Fibroblast of skin of back (primary cell): ENCODE data around the gene COX11. TPM values are rescaled to one million over a fixed set of nuclear protein-coding genes. Genes with fewer than 3 reads are reported as not detected.

Experiments used
- DNase-seq: peaks from one replicate; pipeline ENCODE4 v3.0.0-alpha.2; 2013
- polyA plus RNA-seq, 2 experiments: library from polyadenylated mRNA; unstranded; fragments of 120-200 nt; gene quantifications; one replicate each; pipeline ENCODE4 v1.2.1, GENCODE V29; 2013; ENCODE audit not compliant: insufficient read length in 2 of 2

COX11 gene
- polyA plus RNA-seq (2013, experiment 1 of 2; ENCODE audit: insufficient read length) = 33.6 TPM
- 25.4 TPM for polyA plus RNA-seq (2013, experiment 2 of 2; ENCODE audit: insufficient read length)

- peak; percentile 96 for DNase-seq
Measured at GRCh38 chr17:54968262-54968987, at the start of gene COX11, which contains the start of gene STXBP4. Gene COX11, minus strand, starts transcription at chr17:54968654. Its CDS starts 8 bp downstream, at chr17:54968646. Gene STXBP4, plus strand, starts transcription at chr17:54968765. Its CDS starts 17,455 bp downstream, at chr17:54986220.

DNA sequence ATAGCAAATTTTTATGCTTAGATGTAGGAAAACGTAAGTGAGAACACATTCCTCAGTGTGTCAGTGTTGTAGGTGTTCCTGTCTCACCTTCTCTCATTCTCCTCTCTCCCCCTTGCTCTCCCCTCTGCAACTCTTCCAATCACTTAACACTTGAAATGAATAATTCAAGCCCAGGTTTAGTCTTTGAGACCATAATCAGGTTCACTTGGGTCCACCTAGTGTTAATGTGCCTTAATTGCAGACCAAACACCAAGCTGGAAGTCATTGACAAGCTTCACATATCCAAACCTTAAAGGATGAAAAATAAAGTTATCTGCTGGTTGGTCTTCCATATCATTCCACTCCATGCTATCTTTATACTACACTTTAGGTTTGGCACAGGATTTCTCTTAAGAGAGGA is 37.1 kb upstream of the COX11 start:
- DNase-seq = peak; percentile 16

DNA sequence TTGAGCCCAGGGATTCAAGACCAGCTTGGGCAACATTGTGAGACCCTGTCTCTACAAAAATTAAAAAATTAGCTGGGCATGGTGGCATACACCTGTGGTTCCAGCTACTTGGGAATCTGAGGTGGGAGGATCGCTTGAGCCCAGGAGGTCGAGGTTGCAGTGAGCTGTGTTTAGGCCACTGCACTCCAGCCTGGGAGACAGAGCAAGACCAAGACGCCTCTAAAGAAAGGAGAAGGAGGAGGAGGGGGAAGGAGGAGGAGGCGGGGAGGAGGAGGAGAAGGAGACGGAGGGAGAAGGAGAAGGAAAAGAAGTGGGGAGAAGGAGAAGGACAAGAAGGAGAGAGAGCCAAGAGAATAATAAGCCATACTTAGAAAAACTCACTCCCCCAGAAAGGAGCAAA is 36.0 kb upstream of the COX11 start:
- no peak for DNase-seq

DNA sequence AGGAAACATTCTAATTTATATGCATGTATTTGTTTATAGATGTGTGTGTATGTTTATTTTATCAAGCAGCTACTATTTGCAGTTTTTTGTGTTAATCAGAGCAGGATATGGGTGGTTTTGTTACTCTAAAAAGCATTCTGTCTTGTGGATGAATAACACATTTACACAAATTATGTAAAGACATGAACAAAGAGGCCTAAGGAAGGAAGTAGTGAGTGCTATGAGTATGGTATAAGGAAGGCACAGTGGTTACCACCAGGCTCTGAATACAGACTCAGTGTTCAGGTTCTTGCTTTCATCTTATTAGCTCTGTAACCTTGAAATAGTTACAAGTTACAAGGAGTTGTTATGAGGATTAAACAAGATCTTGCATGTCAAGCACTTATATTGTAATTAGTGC is 34.0 kb upstream of the COX11 start:
- DNase-seq = no peak

DNA sequence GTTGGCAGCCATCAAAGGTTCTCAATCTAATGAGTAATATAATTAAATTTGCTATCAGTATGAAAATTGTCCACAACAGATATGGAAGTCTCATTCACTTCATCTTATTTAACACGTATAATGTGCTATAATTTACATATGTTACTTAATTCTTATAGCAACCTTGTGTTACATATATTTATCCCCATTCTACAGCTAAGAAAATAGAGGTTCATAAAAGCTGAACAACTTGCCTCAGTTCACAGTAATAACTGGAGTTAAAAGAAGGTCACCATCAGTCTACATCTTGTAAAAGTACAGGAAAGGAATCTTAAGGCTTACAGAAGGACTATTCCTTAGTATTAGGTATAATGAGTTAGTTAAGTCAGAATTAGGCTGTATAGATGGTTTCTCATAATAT is 28.0 kb upstream of the COX11 start:
- DNase-seq = no peak

DNA sequence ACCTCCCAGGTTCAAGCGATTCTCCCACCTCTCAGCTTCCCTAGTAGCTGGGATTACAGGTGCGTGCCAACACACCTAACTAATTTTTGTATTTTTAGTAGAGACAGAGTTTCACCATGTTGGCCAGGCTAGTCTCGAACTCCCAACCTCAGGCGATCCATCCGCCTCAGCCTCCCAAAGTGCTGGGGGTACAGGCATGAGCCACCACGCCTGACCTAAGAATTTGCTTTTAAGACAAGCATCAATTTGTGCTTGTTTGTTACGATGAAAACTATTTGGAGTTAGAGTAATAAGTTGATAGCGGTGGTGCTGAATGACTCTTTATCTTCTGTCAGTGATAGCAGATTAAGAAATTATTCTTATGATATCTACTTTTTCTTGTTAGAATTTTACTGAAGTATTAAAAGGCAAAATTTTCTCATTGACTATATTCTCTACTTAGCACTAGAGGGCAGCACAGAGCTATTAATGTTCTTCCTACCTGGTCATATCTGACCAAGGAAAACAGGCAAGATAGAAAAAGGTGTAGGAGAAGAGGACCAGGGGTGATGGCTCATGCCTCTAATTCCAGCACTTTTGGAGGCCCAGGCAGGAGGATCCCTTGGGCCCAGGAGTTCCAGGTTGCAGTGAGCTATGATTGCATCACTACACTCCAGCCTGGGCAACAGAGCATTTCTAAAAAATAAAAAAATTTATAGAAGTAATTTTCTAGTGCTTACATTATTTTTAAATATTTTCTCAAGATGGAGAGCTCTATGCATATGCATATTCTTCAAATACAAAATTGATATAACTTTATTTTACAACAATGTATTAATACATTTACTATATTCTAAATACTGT is 24.6 kb upstream of the COX11 start:
- DNase-seq = peak; percentile 21

- DNase-seq = no peak
Measured at GRCh38 chr17:54991567-54991966, 23.1 kb upstream of the COX11 start.

DNA sequence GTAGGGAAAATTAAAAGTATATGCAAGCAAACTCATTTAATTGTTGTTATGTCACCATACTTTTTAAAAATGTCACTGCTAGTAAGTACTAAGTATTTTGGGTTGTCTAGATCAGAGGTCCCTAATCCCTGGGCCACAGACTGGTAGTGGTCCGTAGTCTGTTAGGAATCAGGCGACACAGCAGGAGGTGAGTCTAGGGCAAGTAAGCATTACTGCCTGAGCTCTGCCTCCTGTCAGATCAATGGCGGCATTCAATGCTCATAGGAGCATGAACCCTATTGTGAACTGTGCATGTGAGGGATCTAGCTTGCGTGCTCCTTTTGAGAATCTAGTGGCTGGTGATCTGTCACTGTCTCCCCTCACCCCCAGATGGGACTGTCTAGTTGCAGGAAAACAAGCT is 21.7 kb upstream of the COX11 start:
- DNase-seq = no peak

DNA sequence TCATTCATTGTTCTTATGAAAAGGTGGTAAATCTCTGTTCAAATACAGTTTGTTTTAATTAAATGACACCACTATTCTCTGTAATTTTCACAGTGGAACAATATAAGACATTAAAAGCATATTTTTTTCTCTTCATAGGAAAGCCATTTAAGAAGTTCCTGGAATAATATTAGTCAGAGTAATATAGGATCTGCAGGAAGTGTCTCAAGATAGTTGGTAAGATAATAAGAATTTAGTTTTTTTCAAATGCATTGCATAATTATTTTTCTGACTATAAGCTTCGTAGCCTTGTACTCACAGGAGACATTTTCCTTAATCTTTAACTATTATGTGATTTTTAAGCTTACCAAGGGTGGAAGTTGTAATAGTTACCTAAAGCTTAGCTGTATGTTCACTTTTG is 17.0 kb upstream of the COX11 start:
- peak; percentile 12 for DNase-seq

DNA sequence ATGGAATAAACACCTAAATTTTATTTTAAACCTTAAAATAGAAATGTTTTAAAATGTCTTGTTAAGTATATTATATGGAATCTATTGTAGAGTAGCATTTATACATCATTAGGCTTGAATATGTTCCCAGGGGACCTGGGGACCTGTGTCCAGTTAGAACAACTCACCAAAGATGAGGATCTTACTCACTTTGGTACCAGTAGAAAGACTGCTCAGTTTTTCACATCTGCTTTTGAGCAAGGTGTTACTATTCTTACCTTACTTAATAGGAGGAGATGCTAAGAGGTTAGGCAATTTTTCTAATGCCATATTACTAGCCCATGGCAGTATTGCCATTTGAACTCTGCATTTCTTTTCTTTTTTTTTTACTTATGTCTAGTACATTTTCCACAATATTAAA is 14.8 kb upstream of the COX11 start:
- no peak for DNase-seq

DNA sequence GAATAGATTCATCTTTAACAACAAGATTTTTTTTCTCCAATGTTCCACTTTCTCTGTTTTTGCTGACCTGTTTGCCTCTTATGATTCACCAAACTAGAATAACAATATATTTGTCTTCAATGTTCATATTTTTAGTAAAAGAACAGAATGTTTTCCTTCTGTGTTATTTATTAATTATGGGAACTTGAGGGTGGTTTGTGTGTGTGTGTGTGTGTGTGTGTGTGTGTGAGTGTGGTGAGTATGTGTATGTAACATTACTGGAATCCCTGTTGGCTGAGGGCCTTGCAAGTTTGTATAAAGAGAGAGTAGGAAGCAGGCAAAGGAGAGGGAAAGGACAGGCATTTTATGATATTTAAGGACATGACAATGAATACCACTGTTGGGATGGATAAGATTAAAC is 13.9 kb upstream of the COX11 start:
- DNase-seq = peak; percentile 40

DNA sequence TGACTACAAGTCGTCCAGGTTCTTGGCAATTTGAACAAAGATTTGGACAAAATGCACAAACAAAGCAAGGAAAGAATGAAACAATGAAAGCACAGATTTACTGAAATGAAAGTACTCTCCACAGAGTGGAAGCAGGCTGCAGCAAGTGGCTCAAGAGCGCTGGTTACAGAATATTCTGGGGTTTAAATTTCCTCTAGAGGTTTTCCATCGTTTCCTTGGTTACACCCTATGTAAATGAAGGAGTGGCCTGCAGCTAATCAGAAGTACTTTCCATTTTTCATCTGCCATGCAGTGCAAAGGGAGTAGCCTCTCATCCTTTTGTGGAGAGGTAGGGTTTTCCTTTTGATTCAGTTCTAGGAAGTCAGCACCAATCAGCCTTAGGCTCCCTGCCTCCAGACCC is 11.9 kb upstream of the COX11 start:
- no peak for DNase-seq

DNA sequence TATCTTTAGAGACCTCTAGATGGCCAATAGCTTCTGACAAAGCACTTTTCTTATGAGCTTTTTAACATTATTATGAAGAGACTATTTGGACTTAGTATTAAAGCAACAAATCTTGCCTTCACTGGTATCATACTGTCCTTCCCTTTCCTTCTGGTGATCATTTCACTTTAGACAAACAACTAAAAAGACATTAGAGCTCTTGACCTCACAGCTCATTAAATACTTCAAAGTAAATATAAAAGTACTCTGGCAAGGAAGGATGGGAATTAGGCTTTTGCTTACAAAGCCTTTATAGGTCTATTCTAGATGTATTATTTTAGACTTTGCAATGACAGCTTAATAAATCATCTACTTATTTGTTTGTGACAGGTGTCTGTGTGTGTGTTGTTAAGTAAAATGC is 11.2 kb upstream of the COX11 start:
- no peak for DNase-seq

DNA sequence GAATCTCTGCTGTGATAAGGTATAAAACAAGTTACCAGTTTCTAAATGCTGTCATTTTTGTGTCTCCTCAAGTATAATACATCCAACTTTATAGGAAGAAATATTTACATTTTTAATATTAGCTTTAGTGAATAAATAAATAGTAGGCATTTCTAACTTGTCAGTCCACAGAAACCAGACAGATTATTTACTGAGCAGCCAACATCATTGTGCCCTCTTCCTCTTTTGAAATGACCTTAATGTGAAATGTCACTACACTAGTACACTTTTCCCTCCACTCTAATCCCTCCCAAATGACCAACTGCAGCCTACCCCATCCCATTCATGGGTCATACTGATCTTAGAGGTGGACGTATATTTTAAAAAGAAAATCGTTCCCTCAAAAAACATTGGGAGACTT is 9.3 kb upstream of the COX11 start:
- no peak for DNase-seq

DNA sequence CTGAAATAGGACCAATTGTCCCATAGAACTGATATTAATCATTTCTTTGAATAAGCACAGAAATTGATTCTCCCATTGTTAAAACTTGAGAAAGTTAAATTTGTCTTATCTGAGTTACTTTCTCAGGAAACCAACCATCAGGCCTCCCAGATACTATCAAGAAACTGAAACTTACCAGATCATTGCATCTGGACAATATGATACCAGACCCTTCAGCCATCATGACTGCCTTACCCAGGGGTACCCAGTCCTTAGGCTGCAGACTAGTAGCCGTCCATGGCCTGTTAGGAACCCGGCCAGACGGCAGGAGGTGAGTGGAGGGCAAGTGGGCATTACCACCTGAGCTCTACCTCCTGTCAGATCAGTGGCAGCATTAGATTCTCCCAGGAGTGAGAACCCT is 7.9 kb upstream of the COX11 start:
- no peak for DNase-seq

DNA sequence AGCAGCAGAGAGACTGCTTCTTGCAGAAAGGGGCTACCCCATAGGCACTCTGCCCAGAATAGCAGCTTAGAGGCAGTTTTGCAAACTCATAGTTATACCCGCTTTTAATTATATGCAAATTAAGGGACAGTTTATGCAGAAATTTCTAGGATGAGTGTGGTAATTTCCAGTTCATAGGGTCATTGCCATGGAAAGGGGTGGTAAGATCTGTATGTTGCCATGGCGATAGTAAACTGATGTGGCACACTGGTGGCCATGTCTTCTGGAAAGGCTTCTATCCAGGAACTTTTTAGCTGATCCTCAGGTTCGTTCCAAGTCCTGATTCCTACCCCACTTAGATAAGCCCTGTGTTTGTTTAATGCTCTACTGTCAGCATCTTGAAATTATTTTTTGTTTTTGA is 6.3 kb upstream of the COX11 start:
- no peak for DNase-seq

- DNase-seq = no peak
Measured at GRCh38 chr17:54972406-54973138, 4.1 kb upstream of the COX11 start.

- no peak for DNase-seq
Measured at GRCh38 chr17:54971901-54972300, 3.4 kb upstream of the COX11 start.

DNA sequence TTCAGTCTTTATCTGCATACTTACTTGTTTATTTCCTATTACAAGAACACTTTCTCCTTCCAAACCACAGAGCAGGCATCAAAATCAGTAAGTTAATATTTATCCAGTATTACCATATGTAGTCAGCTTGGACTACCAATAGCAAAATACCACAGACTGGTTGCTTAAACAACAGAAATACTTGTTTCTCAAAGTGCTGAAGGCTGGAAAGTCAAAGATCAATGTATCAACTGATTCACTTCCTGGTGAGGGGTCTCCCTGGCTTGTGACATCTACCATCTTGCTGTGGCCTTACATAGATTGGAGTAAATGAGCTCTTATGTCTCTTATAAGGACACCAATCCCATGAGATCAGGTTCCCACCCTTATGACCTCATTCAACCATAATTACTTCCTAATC is 2.7 kb upstream of the COX11 start:
- DNase-seq = no peak

DNA sequence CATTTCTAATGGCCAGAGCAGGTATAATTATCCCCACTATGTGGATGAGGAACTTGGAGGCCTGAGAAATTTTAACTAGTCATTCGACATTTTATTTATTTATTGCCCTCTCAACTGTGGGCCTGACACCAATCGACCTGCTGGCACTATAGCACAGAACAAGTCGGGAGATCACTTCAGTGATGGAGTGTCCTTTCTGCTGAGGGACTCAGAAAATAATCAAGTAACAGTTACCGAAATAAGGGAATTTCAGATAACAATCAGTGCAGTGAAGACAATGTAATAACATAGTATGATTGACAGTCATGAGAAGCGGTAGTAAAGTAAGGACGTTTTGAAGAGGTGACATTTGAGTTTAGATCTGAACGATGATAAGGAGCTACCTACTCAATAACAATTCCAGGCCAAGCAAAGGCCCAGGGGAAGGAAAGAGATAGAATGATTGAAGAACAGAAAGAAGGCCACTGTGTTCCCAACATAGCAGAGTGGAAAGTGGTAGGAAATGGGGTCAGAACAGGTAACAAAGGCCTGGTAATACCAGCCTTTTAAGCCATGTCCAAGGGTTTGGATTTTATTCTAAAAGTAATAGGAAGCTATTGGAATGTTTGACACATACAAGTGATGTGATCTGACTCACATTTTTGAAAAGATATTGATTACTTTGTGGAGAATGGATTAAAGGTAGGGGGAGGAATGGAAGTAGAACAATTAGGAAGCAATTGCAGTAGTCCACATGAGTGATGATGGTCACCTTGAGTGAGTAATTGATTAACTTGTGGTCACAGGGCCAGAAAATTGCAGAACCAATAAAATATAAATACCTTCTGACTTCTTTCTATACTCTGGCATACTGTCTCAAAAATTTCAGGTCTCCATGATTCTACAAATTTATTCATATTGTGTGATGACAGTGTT is 1.5 kb upstream of the COX11 start:
- DNase-seq = no peak

DNA sequence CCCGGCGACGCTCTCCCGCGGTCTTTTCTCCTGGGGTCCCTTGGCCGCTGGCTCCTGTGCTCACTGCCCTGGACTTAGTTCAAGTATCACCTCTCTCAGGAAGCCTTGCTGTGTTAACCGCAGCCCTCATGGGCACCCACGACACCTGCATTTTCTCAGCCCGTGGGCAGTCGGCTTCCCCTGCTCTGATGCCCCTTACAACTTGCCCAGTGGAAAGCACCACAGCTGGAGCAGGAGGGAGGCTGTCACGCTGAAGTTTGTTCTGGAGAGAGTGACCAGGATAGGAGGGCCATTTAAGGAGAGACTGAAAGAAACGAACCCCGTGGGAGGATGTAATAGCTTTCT is 506 bp upstream of the COX11 start:
- peak; percentile 26 for DNase-seq

DNA sequence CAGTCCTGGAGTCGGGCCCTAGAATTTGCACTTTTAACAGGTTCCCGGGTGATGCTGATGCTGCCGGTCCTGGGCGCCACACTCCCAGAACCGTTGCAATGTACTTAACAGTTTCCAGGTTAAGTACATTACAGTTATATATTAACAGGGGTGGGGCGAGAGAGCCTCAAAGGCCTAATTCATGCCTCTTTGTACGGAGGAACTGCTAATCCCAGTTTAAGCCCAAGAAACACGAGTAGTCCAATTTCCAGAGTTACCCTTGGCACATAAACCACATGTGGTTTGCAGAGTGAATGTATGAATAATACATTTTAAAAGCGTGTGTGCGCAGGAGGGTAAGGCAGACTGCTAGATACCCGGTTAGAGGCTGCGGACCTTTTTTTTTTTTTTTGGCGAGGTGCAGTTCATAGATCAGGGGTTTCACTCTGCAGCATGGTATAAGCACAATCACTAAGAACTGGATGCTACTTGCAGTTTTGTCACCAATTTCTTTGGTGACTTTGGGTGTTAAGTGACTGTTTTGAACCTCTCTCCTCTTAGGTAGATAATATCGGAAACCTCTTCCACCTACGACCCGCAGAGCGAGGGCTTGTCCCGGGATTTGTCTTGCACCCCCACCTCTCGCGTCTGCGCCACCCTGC is 713 bp downstream of the COX11 start:
- peak; percentile 20 for DNase-seq
